Measurements from ENCODE around the gene BORCS5.
A peak's percentile ranks its signal among the peaks of the same experiment; 100 is the strongest.
"Not testable (repeated sequence)": the region's sequence is repeated elsewhere in the genome, so short reads cannot be mapped to it uniquely, and the experiment has no call there.

The BORCS5 gene

DNA sequence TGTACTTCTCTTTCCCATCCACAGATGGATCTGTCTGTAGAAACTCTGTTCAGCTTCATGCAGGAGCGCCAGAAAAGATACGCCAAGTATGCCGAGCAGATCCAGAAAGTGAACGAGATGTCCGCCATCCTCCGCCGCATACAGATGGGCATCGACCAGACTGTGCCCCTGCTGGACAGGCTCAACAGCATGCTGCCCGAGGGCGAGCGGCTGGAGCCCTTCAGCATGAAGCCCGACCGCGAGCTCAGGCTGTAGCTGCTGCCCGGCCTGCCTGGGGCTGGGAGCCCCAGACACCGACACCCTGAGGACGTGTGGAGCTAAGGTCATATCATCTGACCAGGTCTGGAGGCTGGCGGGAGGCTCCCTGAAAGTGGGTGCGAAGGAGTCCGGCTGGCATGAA is 108.6 kb downstream of the BORCS5 start:
- TF ChIP-seq POU2F2 (IDR thresholded peaks at IDR 0.05; ENCODE audit: low read depth, low read length) = no peak
- TF ChIP-seq POLR2AphosphoS5 (IDR thresholded peaks at IDR 0.05; ENCODE audit: low read depth, low read length) = no peak
- TF ChIP-seq POLR2A (IDR thresholded peaks at IDR 0.05; ENCODE audit: low read depth, low read length) = no peak
- no peak for TF ChIP-seq TAF1 (IDR thresholded peaks at IDR 0.05; ENCODE audit: low read depth, low read length)
- TF ChIP-seq PAX5 (IDR thresholded peaks at IDR 0.05; ENCODE audit: insufficient read depth, low read length, severe bottlenecking) = no peak
- no peak for TF ChIP-seq SPI1 (IDR thresholded peaks at IDR 0.05; ENCODE audit: low read depth, low read length)
- DNase-seq (ENCODE audit: insufficient read length, low spot score) (no peak), FAIRE-seq (no peak)

DNA sequence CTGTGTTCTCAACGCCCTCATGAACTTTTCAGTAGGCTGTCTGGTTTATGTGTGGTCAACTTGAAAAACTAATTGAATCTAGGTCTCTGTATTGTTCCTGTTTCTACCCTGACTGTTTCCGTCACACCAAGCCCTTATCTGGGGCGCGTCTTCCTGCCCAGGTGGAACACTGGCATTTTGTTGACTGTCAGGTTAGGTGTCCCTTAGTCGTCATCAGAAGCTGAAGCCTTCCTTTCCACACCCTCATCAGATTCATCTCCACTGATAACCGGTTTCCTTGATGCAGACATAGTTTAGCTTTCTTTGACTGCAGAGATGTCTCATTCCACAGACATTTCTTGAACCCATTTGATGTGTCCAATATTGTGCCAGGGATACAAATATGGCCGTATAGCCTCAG is 109.3 kb downstream of the BORCS5 start:
- FAIRE-seq (peak; percentile 20), DNase-seq (ENCODE audit: insufficient read length, low spot score) (no peak)
- no peak for TF ChIP-seq PAX5 (IDR thresholded peaks at IDR 0.05; ENCODE audit: insufficient read depth, low read length, severe bottlenecking)
- no peak for TF ChIP-seq POU2F2 (IDR thresholded peaks at IDR 0.05; ENCODE audit: low read depth, low read length)
- no peak for TF ChIP-seq SPI1 (IDR thresholded peaks at IDR 0.05; ENCODE audit: low read depth, low read length)
- TF ChIP-seq POLR2A (IDR thresholded peaks at IDR 0.05; ENCODE audit: low read depth, low read length) = no peak
- TF ChIP-seq POLR2AphosphoS5 (IDR thresholded peaks at IDR 0.05; ENCODE audit: low read depth, low read length) = no peak
- no peak for TF ChIP-seq TAF1 (IDR thresholded peaks at IDR 0.05; ENCODE audit: low read depth, low read length)

DNA sequence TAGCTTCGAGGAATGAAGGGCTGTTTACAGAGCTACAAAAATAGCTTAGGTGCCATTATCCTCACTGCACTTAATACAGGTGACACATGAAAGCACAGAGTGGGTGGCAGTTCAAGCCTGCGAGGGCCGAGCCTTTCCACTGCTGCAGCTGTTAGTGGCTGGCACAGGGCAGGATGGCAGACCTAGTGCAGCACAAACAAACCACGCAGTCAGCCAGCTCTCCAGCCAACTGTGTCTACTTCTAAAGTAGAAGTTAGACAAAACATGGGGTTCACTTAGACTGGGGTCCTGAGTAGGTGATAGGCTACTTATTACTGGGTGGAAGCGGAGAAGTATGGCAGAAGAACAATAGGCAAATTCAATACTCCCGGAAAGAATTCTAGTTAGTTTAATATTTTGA is 110.4 kb downstream of the BORCS5 start:
- TF ChIP-seq TAF1 (IDR thresholded peaks at IDR 0.05; ENCODE audit: low read depth, low read length) = no peak
- TF ChIP-seq POU2F2 (IDR thresholded peaks at IDR 0.05; ENCODE audit: low read depth, low read length) = no peak
- no peak for TF ChIP-seq PAX5 (IDR thresholded peaks at IDR 0.05; ENCODE audit: insufficient read depth, low read length, severe bottlenecking)
- no peak for TF ChIP-seq SPI1 (IDR thresholded peaks at IDR 0.05; ENCODE audit: low read depth, low read length)
- TF ChIP-seq POLR2A (IDR thresholded peaks at IDR 0.05; ENCODE audit: low read depth, low read length) = no peak
- TF ChIP-seq POLR2AphosphoS5 (IDR thresholded peaks at IDR 0.05; ENCODE audit: low read depth, low read length) = no peak
- FAIRE-seq (no peak), DNase-seq (ENCODE audit: insufficient read length, low spot score) (no peak)

DNA sequence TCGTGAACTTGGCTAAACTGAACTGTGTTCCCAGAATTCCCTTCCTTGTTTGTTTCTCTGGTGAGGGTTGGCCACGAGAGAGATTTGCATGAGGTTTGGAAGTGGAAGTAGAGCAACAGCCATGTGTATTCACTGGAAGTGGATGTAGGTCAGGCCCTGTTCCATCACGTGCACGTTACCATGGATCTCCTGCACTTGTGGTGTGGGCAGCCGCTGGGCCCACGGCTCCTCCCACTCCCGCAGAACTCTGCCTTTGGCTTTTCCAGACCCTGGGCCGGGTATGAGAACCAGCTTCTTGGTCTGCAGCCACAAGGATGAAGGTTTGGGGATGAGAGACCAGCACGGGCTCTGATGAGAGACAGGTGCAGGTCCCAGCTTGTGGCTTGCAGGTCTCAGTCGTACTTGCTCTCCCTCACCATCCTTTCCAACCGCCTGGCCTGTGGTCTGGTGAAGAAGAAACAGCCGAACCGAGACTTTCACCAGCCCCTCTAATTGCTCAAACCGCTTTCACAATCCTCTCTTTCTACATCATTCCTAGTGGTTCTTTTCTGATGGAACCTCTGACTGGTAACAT is 110.9 kb downstream of the BORCS5 start:
- no peak for TF ChIP-seq POU2F2 (IDR thresholded peaks at IDR 0.05; ENCODE audit: low read depth, low read length)
- FAIRE-seq = no peak
- DNase-seq (ENCODE audit: insufficient read length, low spot score) = no peak

DNA sequence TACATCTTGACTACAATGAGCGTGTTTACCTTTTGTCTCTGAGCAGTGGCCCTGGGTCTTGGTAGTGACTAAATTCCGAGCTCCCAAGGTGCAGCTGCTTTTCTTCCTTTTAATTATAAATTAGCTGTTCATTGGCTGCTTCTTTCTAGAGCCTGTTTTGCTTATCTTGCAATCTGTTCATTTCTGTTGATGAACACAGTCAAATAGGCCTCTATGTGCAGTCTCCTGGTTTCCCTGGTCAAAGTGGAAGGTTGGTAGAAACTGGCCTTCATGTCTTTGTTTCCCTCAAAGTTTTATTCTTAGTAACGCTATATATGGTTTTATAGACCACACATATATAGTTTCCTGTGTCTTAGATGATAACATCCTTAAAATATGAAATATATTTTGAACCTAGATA is 111.7 kb downstream of the BORCS5 start:
- TF ChIP-seq POU2F2 (IDR thresholded peaks at IDR 0.05; ENCODE audit: low read depth, low read length) (no peak), POLR2AphosphoS5 (IDR thresholded peaks at IDR 0.05; ENCODE audit: low read depth, low read length) (no peak), POLR2A (IDR thresholded peaks at IDR 0.05; ENCODE audit: low read depth, low read length) (no peak), TAF1 (IDR thresholded peaks at IDR 0.05; ENCODE audit: low read depth, low read length) (no peak), SPI1 (IDR thresholded peaks at IDR 0.05; ENCODE audit: low read depth, low read length) (no peak), PAX5 (IDR thresholded peaks at IDR 0.05; ENCODE audit: insufficient read depth, low read length, severe bottlenecking) (no peak)
- DNase-seq (ENCODE audit: insufficient read length, low spot score) = no peak
- no peak for FAIRE-seq

DNA sequence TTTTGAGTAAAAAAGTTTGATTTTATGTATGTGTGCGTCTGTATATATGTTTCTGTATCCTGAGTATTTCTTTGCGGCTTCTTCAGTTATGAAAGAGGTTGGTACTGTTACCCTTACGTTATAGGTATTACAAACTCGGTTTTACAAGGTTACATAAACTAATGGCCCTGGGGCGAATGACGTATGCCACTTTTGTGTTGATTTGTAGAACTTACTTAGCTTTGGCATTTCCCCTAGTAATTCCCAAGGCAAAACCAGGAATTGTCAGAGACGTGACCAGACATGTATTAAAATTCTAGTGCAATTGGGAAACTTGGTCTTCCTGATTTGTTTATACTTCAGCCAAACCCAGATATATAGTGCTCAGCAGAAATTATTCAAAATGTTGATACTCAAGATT is 112.5 kb downstream of the BORCS5 start:
- no peak for DNase-seq (ENCODE audit: insufficient read length, low spot score)
- no peak for FAIRE-seq
- TF ChIP-seq POLR2A (IDR thresholded peaks at IDR 0.05; ENCODE audit: low read depth, low read length) (no peak), SPI1 (IDR thresholded peaks at IDR 0.05; ENCODE audit: low read depth, low read length) (no peak), TAF1 (IDR thresholded peaks at IDR 0.05; ENCODE audit: low read depth, low read length) (no peak), POLR2AphosphoS5 (IDR thresholded peaks at IDR 0.05; ENCODE audit: low read depth, low read length) (no peak), POU2F2 (IDR thresholded peaks at IDR 0.05; ENCODE audit: low read depth, low read length) (no peak), PAX5 (IDR thresholded peaks at IDR 0.05; ENCODE audit: insufficient read depth, low read length, severe bottlenecking) (no peak)

DNA sequence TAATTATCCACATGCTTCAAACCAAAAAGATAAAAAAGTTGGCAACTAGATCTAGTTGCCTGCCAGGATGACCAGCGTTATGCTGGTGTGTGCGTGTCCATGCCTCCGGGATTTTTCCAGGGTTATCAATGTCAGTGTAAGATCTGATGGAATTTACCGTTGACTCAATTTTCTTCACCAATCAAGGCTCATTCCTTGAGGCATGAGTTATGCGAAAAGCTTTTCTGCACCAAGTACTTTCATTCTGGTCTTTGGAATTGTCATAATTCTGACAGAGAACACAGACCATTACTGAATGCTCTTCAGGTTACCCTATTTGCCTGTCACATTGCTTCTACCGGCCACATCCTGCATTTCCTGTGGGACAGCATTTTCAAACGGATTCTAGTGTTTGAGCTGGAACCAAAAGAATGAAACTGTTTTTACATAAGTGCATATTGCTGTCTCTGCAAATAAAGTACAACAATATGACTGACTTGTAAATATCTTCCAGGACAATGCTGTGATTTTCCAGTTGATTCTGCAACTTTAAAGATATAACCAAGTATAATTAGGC is 114.0 kb downstream of the BORCS5 start:
- TF ChIP-seq SPI1 (IDR thresholded peaks at IDR 0.05; ENCODE audit: low read depth, low read length) (no peak), TAF1 (IDR thresholded peaks at IDR 0.05; ENCODE audit: low read depth, low read length) (no peak), POLR2A (IDR thresholded peaks at IDR 0.05; ENCODE audit: low read depth, low read length) (no peak), POLR2AphosphoS5 (IDR thresholded peaks at IDR 0.05; ENCODE audit: low read depth, low read length) (no peak), PAX5 (IDR thresholded peaks at IDR 0.05; ENCODE audit: insufficient read depth, low read length, severe bottlenecking) (no peak), POU2F2 (IDR thresholded peaks at IDR 0.05; ENCODE audit: low read depth, low read length) (no peak)
- DNase-seq (ENCODE audit: insufficient read length, low spot score) (no peak), FAIRE-seq (no peak)

DNA sequence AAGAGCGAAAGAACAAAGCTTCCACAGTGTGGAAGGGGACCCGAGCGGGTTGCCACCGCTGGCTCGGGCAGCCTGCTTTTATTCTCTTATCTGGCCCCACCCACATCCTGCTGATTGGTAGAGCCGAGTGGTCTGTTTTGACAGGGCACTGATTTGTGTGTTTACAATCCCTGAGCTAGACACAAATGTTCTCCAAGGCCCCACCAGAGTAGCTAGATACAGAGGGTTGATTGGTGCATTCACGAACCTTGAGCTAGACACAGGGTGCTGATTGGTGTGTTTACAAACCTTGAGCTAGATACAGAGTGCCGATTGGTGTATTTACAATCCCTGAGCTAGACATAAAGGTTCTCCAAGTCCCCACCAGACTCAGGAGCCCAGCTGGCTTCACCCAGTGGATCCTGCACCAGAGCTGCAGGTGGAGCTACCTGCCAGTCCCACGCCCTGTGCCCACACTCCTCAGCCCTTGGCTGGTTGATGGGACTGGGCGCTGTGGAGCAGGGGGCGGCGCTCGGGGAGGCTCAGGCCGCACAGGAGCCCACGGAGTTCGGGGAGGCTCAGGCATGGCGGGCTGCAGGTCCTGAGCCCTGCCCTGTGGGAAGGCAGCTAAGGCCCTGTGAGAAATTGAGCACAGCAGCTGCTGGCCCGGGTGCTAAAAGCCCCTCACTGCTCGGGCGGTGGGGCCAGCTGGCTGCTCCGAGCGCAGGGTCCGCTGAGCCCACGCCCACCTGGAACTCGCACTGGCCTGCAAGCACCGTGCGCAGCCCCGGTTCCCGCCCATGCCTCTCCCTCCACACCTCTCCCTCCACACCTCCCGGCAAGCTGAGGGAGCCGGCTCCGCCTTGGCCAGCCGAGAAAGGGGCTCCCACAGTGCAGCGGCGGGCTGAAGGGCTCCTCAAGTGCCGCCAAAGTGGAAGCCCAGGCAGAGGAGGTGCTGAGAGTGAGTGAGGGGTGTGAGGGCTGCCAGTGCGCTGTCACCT is 115.4 kb downstream of the BORCS5 start:
- not testable (repeated sequence) for FAIRE-seq; DNase-seq (ENCODE audit: insufficient read length, low spot score)

DNA sequence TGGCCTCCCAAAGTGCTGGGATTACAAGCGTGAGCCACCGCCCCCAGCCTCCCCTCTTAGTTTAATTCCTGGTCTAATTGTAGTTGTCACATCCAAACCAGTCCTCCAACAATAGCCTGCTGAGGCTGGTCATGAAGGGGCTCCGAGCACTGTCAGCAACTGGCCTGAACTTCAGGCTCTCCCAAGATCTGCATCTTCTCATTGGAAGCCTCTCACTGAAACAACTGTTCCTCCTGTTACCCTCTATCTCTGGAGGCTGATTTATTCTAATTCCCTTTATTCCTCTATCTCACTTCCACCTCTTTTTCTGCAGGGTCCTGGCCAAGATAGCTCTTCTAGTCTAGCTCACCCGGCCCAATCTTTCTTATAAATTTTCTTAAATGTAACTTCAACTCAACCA is 116.3 kb downstream of the BORCS5 start:
- TF ChIP-seq POLR2A (IDR thresholded peaks at IDR 0.05; ENCODE audit: low read depth, low read length) = no peak
- no peak for TF ChIP-seq SPI1 (IDR thresholded peaks at IDR 0.05; ENCODE audit: low read depth, low read length)
- TF ChIP-seq PAX5 (IDR thresholded peaks at IDR 0.05; ENCODE audit: insufficient read depth, low read length, severe bottlenecking) = no peak
- FAIRE-seq (no peak), DNase-seq (ENCODE audit: insufficient read length, low spot score) (no peak)

DNA sequence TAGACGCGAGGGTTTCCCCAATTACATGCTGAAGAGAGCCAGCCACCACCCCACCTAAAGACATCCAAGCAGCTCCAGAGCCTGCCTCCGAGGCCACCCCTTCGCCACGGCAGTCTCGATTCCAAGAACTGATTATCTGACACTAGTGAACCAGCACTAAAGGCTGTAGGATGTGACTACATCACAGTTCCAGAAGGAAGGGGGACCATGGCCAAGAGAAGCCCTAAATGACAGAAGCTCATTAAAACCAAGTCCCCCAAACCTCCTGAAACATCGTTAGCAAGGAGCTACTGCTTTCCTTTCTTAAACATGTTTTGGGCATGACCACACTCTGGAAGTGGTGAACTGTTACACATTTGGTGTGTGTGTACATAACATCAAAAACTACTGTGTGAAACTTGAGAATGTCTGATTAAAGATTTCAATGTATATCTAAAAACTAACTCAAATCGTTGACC is 117.6 kb downstream of the BORCS5 start:
- FAIRE-seq (no peak), DNase-seq (ENCODE audit: insufficient read length, low spot score) (no peak)
- TF ChIP-seq POLR2AphosphoS5 (IDR thresholded peaks at IDR 0.05; ENCODE audit: low read depth, low read length) (peak; percentile 3; the same call in 1 of the 2 replicates), SPI1 (IDR thresholded peaks at IDR 0.05; ENCODE audit: low read depth, low read length) (no peak)
